Trophoblast cell (in vitro differentiated cells and primary cell): ENCODE measurements around the gene MAMDC2.

Experiments used
- DNase-seq, 2 donors: peaks; one replicate each; pipeline ENCODE4 v3.0.0-alpha.2; 2016
- H2AFZ ChIP-seq: 2 replicates; pipeline ENCODE4 v1.6.1; 2013; ENCODE audit warnings: low read length, moderate library complexity, mild to moderate bottlenecking; ENCODE audit not compliant: insufficient read depth, poor library complexity
- H2AK5ac ChIP-seq: 2 replicates; pipeline ENCODE4 v1.6.1; 2013; ENCODE audit warnings: mild to moderate bottlenecking, low read length
- H2BK120ac ChIP-seq: 2 replicates; pipeline ENCODE4 v1.6.1; 2013; ENCODE audit warnings: low read length, mild to moderate bottlenecking, moderate library complexity; ENCODE audit not compliant: insufficient read depth, poor library complexity
- H2BK12ac ChIP-seq: 2 replicates; pipeline ENCODE4 v1.6.1; 2013; ENCODE audit warnings: mild to moderate bottlenecking, low read length, moderate library complexity
- H2BK5ac ChIP-seq: 2 replicates; pipeline ENCODE4 v1.6.1; 2013; ENCODE audit warnings: low read length, low read depth, moderate library complexity, mild to moderate bottlenecking; ENCODE audit not compliant: poor library complexity
- H3K14ac ChIP-seq: 2 replicates; pipeline ENCODE4 v1.6.1; 2013; ENCODE audit warnings: mild to moderate bottlenecking, low read length
- H3K18ac ChIP-seq: 2 replicates; pipeline ENCODE4 v1.6.1; 2013; ENCODE audit warnings: mild to moderate bottlenecking, low read length
- H3K23ac ChIP-seq: 2 replicates; pipeline ENCODE4 v1.6.1; 2013; ENCODE audit warnings: low read length
- H3K27ac ChIP-seq: 2 replicates; pipeline ENCODE4 v1.5.1; 2013; ENCODE audit warnings: low read depth, mild to moderate bottlenecking, inconsistent platforms, low read length, moderate library complexity
- H3K27me3 ChIP-seq: 2 replicates; pipeline ENCODE4 v1.6.1; 2013; ENCODE audit warnings: inconsistent platforms, mild to moderate bottlenecking, low read length, moderate library complexity; ENCODE audit not compliant: insufficient read depth
- H3K36me3 ChIP-seq, 2 experiments: 1 replicate in 1 of 2; 2 replicates in 1 of 2; pipeline ENCODE4 v1.6.1; 2013; ENCODE audit warnings: low read length in 2 of 2, mild to moderate bottlenecking in 2 of 2, moderate library complexity in 1 of 2; ENCODE audit not compliant: insufficient read depth in 2 of 2, control insufficient read depth in 1 of 2
- H3K4ac ChIP-seq: 2 replicates; pipeline ENCODE4 v1.6.1; 2013; ENCODE audit warnings: low read depth, mild to moderate bottlenecking, low read length, moderate library complexity
- H3K4me1 ChIP-seq, 2 experiments: 1 replicate in 1 of 2; 2 replicates in 1 of 2; pipeline ENCODE4 v1.6.1; 2013; ENCODE audit warnings: low read length in 2 of 2, mild to moderate bottlenecking in 2 of 2, moderate library complexity in 1 of 2; ENCODE audit not compliant: insufficient read depth in 2 of 2, control insufficient read depth in 1 of 2
- H3K4me2 ChIP-seq: 2 replicates; pipeline ENCODE4 v1.6.1; 2013; ENCODE audit warnings: inconsistent platforms, mild to moderate bottlenecking, low read length, moderate library complexity
- H3K4me3 ChIP-seq: 2 replicates; pipeline ENCODE4 v1.5.1; 2013; ENCODE audit warnings: mild to moderate bottlenecking, low read depth, low read length, inconsistent platforms
- H3K79me1 ChIP-seq: one replicate; pipeline ENCODE4 v1.6.1; 2013; ENCODE audit warnings: low read length
- H3K79me2 ChIP-seq: 2 replicates; pipeline ENCODE4 v1.6.1; 2013; ENCODE audit warnings: low read length, mild to moderate bottlenecking; ENCODE audit not compliant: control insufficient read depth, insufficient read depth, poor library complexity
- H3K9ac ChIP-seq: 2 replicates; pipeline ENCODE4 v1.6.1; 2013; ENCODE audit warnings: mild to moderate bottlenecking, low read length
- H3K9me3 ChIP-seq: 2 replicates; pipeline ENCODE4 v1.6.1; 2013; ENCODE audit warnings: low read depth, mild to moderate bottlenecking, control low read depth, inconsistent platforms, low read length; ENCODE audit not compliant: insufficient read depth
- H4K12ac ChIP-seq: 2 replicates; pipeline ENCODE4 v1.6.1; 2013; ENCODE audit warnings: low read depth, mild to moderate bottlenecking, low read length, moderate library complexity
- H4K8ac ChIP-seq: 2 replicates; pipeline ENCODE4 v1.6.1; 2013; ENCODE audit warnings: low read depth, mild to moderate bottlenecking, low read length, moderate library complexity
- H4K91ac ChIP-seq: one replicate; pipeline ENCODE4 v1.6.1; 2013; ENCODE audit warnings: low read depth, mild to moderate bottlenecking, low read length, moderate library complexity
- WGBS: extraction: QIAGEN DNeasy Blood & Tissue Kit; methylation state at CpG from one replicate; pipeline ENCODE4 v1.1.7; 2013; ENCODE audit warnings: missing lambda C conversion rate; ENCODE audit not compliant: insufficient read length, insufficient coverage; ENCODE audit errors: extremely low coverage; 5-methylcytosine and 5-hydroxymethylcytosine counted together

The MAMDC2 gene

DNA sequence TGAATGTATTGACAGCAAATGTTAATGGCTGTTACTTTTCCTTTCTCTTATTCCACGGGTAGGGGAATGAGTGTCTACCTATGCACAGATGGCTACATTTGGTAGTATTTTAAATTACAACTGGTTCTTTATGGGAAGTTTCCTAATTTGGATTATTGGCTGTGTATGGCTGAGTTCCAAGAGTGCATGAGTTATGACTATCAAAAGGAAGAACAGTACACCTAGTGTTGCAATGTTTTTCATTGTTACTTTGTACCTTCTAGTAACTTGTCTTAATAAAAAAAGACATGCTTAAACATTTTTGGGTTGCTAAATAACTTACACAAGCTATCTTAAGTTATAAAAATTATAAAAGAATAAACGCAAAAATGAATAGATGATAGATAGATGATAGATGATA, 35.8 kb upstream of the MAMDC2 start:
- WGBS, result no CpG with 5 or more reads among the region's 2 CpGs
- H3K9ac ChIP-seq, result no peak overlapping the region
- no peak for DNase-seq

DNA sequence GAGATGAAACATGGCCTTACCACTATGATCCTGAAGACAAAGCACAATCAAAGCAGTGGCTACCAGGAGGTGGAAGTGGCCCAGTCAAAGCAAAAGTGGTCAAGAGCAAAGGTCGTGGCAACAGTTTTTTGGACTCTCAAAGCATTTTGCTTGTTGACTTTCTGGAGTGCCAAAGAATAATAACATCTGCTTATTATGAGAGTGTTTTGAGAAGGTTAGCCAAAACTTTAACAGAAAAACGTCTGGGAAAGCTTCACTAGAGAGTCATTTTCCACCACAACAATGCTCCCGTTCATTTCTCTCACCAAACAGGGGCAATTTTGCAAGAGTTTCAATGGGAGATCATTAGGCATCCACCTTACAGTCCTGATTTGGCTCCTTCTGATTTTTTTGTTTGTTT, 33.6 kb upstream of the MAMDC2 start:
- H2BK120ac ChIP-seq, result no peak overlapping the region

More for the DNA sequence above, 35.8 kb upstream of the MAMDC2 start:
- Histone ChIP-seq H3K27me3 (no peaks in the 10 kb centered on the region), H4K12ac (no peak overlapping the region), H4K91ac (no peak overlapping the region), H2BK120ac (no peak overlapping the region), H3K4me2 (no peak overlapping the region), H3K4ac (no peak overlapping the region), H3K27ac (no peak overlapping the region), H3K79me1 (no peaks in the 10 kb centered on the region), H3K23ac (no peak overlapping the region), H3K36me3 (no peaks in the 10 kb centered on the region), H4K8ac (no peak overlapping the region), H2AK5ac (no peak overlapping the region), H3K79me2 (no peaks in the 10 kb centered on the region), H2BK12ac (no peak overlapping the region), H2BK5ac (no peak overlapping the region), H3K18ac (no peak overlapping the region), H3K9me3 (no peaks in the 10 kb centered on the region), H3K4me3 (no peak overlapping the region), H3K14ac (no peak overlapping the region), H2AFZ (no peak overlapping the region), H3K4me1 (no peaks in the 10 kb centered on the region)

DNA sequence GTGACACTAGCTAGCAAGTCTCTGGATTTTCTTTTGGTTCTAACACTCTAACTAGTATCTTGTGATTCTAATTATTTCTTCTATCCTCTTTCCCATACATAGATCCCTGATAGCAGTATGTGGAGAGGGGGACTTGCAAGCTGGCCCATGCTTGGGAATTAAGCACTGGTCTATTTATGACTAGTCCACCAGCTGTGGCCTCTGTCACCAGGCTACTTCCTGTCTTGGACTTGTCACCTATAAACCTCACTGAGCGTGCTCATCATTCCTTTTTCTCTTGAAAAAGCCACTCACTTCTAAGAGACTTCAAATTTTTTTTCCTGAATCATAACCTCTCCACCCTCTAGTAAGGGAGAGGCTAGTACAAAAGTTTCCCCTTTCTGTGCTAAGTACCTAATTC, 32.3 kb upstream of the MAMDC2 start:
- H4K8ac ChIP-seq, result no peak overlapping the region
- no peaks in the 10 kb centered on the region for H3K36me3 ChIP-seq
- H3K9me3 ChIP-seq, result no peaks in the 10 kb centered on the region
- H3K79me1 ChIP-seq, result no peaks in the 10 kb centered on the region
- no CpG with 5 or more reads among the region's 1 CpG for WGBS
- H3K4me2 ChIP-seq, result no peak overlapping the region
- H3K4me3 ChIP-seq, result no peak overlapping the region
- H2BK120ac ChIP-seq, result no peak overlapping the region
- H3K27me3 ChIP-seq, result no peaks in the 10 kb centered on the region
- no peak overlapping the region for H4K91ac ChIP-seq
- no peak overlapping the region for H3K9ac ChIP-seq
- H3K14ac ChIP-seq, result no peak overlapping the region
- no peaks in the 10 kb centered on the region for H3K79me2 ChIP-seq
- H2AFZ ChIP-seq, result no peak overlapping the region
- no peaks in the 10 kb centered on the region for H3K4me1 ChIP-seq
- H4K12ac ChIP-seq, result no peak overlapping the region
- no peak overlapping the region for H3K18ac ChIP-seq
- H3K27ac ChIP-seq, result no peak overlapping the region
- no peak overlapping the region for H2BK5ac ChIP-seq
- H2BK12ac ChIP-seq, result no peak overlapping the region
- no peak overlapping the region for H3K23ac ChIP-seq
- no peak overlapping the region for H2AK5ac ChIP-seq
- DNase-seq, result peak in 1 of 2 donors; percentile 13
- H3K4ac ChIP-seq, result no peak overlapping the region

More for the DNA sequence above, 33.6 kb upstream of the MAMDC2 start:
- no peak overlapping the region for H3K4me2 ChIP-seq
- no peak overlapping the region for H3K14ac ChIP-seq
- H3K27ac ChIP-seq, result no peak overlapping the region
- no peak overlapping the region for H2AK5ac ChIP-seq
- H3K23ac ChIP-seq, result no peak overlapping the region
- H3K27me3 ChIP-seq, result no peaks in the 10 kb centered on the region
- no peak overlapping the region for H3K4me3 ChIP-seq
- no peak overlapping the region for H4K12ac ChIP-seq
- H3K9me3 ChIP-seq, result no peaks in the 10 kb centered on the region
- H4K8ac ChIP-seq, result no peak overlapping the region
- H3K9ac ChIP-seq, result no peak overlapping the region
- DNase-seq, result no peak
- no peak overlapping the region for H4K91ac ChIP-seq
- H2BK5ac ChIP-seq, result no peak overlapping the region
- H3K79me2 ChIP-seq, result no peaks in the 10 kb centered on the region
- no peak overlapping the region for H2BK12ac ChIP-seq
- H3K36me3 ChIP-seq, result no peaks in the 10 kb centered on the region
- H3K4me1 ChIP-seq, result no peaks in the 10 kb centered on the region
- H2AFZ ChIP-seq, result no peak overlapping the region
- no CpG with 5 or more reads among the region's 3 CpGs for WGBS
- no peaks in the 10 kb centered on the region for H3K79me1 ChIP-seq
- no peak overlapping the region for H3K4ac ChIP-seq
- no peak overlapping the region for H3K18ac ChIP-seq

DNA sequence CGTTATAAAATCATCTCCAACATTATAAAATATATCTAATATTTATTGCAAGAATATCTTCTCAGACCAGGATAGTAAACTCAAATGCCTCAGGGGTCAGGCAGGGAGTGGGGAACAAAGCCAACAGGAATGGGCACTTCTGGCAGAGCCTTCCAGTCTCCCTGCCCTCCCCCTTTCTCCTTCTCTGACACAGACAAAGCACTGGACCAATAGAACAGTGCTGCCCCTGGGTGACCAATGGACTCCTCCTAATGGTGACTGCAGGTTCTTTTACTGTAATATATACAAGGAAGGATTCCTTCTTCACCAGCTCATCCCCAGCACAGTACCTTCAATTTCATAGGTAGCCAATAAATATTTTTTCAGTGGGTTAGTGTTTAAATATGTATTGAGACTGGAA, 31.1 kb upstream of the MAMDC2 start:
- H3K4me3 ChIP-seq, result no peak overlapping the region
- no peak for DNase-seq
- no peak overlapping the region for H3K27ac ChIP-seq
- H4K8ac ChIP-seq, result no peak overlapping the region
- no peak overlapping the region for H3K4ac ChIP-seq
- H2BK120ac ChIP-seq, result no peak overlapping the region
- H4K91ac ChIP-seq, result no peak overlapping the region
- no peak overlapping the region for H2BK12ac ChIP-seq
- H3K14ac ChIP-seq, result no peak overlapping the region
- no peaks in the 10 kb centered on the region for H3K4me1 ChIP-seq
- no CpG with 5 or more reads among the region's 1 CpG for WGBS
- H2AK5ac ChIP-seq, result no peak overlapping the region
- no peak overlapping the region for H3K23ac ChIP-seq
- H3K4me2 ChIP-seq, result no peak overlapping the region
- H2AFZ ChIP-seq, result no peak overlapping the region
- H3K9ac ChIP-seq, result no peak overlapping the region
- H3K79me2 ChIP-seq, result no peaks in the 10 kb centered on the region
- H3K27me3 ChIP-seq, result no peaks in the 10 kb centered on the region
- no peaks in the 10 kb centered on the region for H3K9me3 ChIP-seq
- H3K18ac ChIP-seq, result no peak overlapping the region
- no peak overlapping the region for H4K12ac ChIP-seq
- no peaks in the 10 kb centered on the region for H3K36me3 ChIP-seq
- no peaks in the 10 kb centered on the region for H3K79me1 ChIP-seq
- no peak overlapping the region for H2BK5ac ChIP-seq
